ENCODE data around the gene RPL15.
"Not testable (repeated sequence)": the region's sequence is repeated elsewhere in the genome, so short reads cannot be mapped to it uniquely, and the experiment has no call there.

Gene RPL15

DNA sequence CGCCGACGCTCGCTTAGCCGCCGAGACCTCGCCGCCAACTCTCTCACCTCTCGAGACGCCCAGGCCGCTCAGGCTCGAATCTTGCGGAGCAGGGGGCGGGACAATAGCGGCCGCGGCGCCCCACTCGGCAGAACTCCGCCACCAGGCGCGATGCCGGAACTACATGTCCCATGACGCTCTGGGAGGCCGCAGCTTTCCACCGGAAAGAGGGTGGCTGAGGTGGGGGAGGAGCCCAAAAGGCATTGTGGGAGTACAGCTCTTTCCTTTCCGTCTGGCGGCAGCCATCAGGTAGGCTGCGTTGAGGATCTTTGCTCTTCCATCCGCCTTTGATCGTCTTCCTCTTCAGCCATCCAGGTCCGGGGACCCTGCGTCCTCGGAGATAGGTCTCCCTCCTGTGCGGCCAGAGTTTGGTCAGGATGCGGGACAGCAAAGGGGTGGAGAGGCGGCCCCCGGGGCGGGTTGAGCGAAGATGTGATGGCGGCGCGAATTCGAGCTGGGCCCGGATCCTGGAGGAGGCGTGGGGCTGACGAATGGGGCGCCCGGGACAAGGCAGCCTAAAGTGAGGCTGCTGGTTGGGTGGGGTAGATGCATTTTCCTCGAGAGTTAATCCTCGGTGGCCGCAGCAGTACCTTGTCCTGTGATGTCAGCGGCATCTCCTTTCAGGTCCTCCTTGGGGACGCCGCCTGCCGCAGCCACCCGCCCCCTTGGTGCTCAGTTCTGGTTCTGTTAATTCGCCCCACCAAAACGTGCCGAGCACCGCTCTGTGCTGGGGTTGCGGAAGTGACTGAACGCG is at the start of gene RPL15, which contains the start of gene NKIRAS1:
Gene RPL15, plus strand, starts transcription at position 247 of the 793 bp plus-strand sequence. CDS start 728 bp downstream, outside the sequence.
Gene NKIRAS1, minus strand, starts transcription at position 105 of the 793 bp plus-strand sequence. CDS start 6,086 bp downstream, outside the sequence.
- DNase-seq (ENCODE audit: low read depth in 2 of 2), result peak; percentile 93 to 94

- no peak for DNase-seq (ENCODE audit: low read depth in 2 of 2)
Observed at GRCh38 chr3:23867400-23867799, 49.5 kb upstream of the RPL15 start.

DNA sequence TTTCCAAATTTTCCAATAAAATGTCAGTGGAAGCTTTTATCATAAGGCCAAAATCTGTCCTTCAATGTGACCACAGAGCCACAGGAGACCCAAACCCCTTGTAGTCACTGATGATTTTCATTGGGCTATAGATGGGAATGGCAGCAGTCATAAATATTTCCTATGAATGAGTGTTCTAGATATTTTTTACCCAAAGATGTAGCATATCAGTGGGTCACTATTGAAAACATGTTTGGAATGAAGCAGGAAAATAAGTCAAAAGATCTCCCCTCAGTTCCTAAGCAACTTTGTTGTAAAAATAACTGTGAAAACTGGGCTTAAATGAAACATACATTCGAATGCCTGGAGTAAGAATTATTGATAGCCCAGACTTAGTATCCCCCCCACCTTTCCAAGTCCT is 49.1 kb upstream of the RPL15 start:
- no peak for DNase-seq (ENCODE audit: low read depth in 2 of 2)

DNA sequence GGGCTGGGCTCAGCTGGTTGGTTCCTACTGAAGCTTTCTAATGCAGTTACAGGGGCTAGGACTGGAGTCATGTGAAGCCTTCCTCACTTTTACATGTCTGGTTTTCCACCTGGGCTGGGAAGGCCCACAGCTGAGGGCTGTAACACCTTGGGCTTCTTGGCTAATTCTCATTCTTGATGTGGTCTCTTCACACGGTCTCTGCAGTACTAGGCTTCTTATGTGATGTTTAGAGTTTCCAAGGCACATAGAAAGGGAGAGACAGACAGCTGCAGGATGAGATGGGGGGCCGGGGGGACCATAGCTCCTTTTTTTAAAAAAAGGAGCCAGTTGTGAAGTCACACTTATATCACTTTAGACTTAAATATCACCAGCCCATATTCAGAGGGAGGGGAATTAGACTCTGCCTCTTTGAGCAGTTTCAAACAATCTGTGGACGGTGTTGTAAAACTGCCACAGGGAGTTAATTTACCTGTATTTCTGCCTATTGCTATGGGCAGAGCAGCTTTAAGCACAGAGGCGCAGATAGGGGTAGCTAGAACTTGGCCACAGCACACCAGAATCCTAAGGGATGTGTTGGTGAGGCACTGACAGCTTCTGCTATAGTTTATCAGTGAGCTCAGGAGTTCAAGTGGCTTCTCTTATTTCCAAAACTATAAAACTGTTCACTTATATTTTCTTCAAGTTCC is 46.8 kb upstream of the RPL15 start:
- DNase-seq (ENCODE audit: low read depth in 2 of 2), result no peak

GRCh38 chr3:23870663-23871043 is 46.3 kb upstream of the RPL15 start:
- DNase-seq (ENCODE audit: low read depth in 2 of 2), result not testable (repeated sequence)

GRCh38 chr3:23871361-23871760 is 45.6 kb upstream of the RPL15 start:
- DNase-seq (ENCODE audit: low read depth in 2 of 2), result not testable (repeated sequence)

DNA sequence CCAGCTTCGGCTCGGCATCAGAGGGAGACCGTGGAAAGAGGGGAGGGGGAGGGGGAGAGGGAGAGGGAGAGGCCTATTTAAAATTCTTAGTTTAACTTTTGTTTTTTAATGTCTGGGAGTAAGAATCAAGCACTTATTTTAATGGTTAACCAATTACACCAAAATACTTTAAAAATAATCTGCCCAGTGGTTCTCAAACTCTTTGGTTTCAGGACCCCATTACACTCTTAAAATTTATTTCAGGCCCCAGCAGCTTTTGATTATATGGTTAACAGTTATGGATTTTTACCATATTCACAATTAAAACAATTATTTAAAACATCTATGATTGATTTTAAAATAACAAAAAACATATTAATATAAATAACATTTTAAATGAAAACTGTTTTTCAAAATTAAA is 44.6 kb upstream of the RPL15 start:
- DNase-seq (ENCODE audit: low read depth in 2 of 2), result no peak

DNA sequence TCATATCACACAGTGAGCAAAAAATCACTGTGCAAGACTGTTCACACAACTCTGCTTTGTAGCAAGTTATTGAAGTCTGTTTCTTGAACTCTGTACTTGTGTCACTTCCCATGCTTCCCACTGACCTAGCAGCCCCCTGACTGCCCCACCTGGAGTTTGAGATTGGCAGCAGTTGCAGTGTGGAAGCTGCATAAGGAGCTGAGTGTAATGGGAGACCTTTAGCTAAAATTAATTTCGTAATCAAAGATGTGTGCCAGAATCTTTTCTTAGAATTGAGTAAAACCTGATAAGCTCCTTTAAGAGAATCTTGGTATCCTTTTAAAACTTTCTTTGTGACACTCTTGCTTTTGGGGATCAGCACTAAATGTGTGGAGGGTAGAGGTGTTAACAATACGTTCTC is 43.0 kb upstream of the RPL15 start:
- peak in 1 of 2 experiments; percentile 30 for DNase-seq (ENCODE audit: low read depth in 2 of 2)

GRCh38 chr3:23874359-23875112 is 42.4 kb upstream of the RPL15 start:
- peak; percentile 67 to 69 for DNase-seq (ENCODE audit: low read depth in 2 of 2)

DNA sequence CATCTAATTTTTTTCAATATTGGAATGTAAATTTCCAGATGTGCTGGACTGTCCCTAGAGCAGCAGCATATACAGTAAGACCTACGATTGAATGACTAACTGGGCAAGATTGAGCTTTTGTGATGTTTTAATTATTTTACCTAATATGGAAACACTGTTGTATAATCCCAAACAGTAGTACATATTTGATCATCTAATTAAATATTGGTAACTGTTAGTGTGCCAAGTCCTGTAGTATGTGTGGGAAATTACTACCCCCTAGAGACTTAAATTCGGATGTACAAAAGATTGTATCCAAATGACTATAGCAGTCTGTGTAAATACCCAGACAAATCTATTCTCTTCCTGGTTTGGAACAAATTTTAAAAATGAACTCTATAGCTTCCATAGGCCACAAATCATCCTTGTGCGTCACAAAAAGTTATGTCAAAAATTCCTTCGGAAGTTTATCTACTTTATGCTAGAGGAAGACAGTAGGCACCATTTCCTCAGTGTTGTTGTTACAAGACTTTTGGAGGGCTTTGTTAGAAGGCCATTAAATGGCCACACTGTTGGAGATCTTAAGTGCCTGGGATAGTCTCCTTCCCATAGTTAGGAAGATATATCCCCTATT is 41.7 kb upstream of the RPL15 start:
- peak; percentile 62 to 69 for DNase-seq (ENCODE audit: low read depth in 2 of 2)

DNA sequence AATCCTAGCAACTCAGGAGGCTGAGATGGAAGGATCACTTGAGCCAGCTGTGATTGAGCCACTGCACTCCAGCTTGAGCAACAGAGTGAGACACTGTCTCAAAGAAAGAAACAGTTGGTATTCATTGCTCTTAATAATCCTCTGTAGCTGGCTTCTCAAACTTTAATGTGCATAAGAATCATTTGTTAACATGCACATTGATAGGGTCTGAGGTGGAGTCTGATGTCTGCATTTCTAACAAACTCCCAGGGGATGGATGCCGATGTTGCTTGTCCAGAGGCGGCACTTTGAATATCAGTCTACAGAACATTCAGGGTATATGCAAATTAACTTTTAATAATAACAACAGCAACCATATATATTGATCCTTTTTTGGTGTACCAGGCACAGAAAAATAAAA is 40.0 kb upstream of the RPL15 start:
- no peak for DNase-seq (ENCODE audit: low read depth in 2 of 2)

DNA sequence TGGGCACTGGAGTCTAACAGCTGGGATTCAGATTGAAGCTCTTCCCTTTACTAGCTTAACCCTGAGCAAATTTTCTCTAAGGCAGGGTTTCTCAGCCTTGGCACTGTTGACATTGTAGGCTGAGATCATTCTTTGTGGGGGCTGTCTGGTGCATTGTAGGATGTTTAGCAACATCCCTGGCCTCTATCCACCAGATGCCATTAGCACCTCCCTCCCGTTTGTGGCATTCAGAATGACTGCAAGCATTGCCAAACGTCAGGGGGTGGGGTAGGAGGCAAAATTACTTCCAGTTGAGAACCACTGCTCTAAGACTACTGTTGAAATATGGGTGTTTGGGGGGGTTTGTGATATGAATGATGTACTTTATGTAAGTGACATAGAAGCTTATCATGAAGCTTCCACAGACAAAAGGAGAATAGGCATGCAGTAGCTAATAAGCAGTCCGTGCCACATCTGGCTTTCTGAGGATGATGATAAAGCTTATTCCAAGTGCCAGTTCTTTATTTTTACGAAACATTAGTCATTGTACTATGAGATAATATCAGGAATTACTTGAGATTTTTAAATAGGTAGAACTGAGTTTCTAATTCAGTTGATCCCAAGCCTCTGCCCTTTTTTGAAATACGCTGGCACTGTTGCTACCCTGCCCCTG is 39.5 kb upstream of the RPL15 start:
- peak; percentile 81 to 86 for DNase-seq (ENCODE audit: low read depth in 2 of 2)

DNA sequence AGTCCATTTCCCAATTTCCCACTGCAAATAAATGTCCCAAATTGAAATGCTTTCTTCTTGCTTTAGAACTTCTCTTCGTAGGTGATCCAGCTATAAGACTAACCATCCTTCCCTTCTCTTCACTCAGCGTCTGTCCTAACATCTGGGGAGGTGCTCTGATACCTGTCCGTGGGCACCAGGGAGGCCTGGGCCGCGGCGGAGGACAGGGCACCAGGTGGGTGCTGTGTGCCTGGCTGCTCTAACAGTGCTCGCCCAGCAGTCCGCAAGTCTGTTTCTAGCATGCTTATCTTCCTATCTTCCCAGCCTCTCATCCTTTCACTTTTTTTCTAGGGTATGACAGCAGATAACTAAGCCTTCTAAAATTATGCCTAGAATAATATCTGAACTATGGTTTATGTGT is 37.4 kb upstream of the RPL15 start:
- no peak for DNase-seq (ENCODE audit: low read depth in 2 of 2)

- DNase-seq (ENCODE audit: low read depth in 2 of 2), result no peak
Observed at GRCh38 chr3:23880703-23881339, 36.1 kb upstream of the RPL15 start.

DNA sequence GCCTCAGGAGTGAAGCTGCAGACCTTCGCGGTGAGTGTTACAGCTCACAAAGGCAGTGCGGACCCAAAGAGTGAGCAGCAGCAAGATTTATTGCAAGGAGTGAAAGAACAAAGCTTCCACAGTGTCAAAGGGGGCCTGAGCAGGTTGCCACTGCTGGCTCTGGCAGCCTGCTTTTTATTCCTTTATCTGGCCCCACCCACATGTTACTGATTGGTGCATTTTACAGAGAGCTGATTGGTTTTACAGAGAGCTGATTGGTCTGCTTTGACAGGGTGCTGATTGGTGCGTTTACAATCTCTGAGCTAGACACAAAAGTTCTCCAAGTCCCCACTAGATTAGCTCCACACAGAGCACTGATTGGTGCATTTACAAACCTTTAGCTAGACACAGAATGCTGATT is 34.9 kb upstream of the RPL15 start:
- DNase-seq (ENCODE audit: low read depth in 2 of 2), result not testable (repeated sequence)

- no peak for DNase-seq (ENCODE audit: low read depth in 2 of 2)
Observed at GRCh38 chr3:23882487-23882918, 34.4 kb upstream of the RPL15 start.

GRCh38 chr3:23884481-23884880 is 32.5 kb upstream of the RPL15 start:
- no peak for DNase-seq (ENCODE audit: low read depth in 2 of 2)

DNA sequence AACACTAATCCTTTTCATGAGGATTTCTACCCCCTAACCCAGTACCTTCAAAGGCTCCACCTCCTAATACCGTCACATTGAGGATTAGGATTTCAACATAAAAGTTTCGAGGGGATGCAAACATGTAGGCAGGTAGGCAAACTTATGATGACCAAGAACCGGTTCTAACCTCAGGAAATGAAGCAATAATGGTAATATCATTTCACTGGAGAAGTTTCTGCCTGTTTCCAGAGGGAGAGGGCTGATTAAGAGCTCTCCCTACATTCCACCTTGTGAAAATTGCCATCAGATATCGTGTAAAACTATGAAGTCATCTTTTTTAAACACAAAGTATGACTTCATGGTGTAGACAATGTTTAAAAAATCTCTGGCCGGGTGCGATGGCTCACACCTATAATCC is 31.7 kb upstream of the RPL15 start:
- DNase-seq (ENCODE audit: low read depth in 2 of 2), result no peak

- no peak for DNase-seq (ENCODE audit: low read depth in 2 of 2)
Observed at GRCh38 chr3:23886311-23886710, 30.6 kb upstream of the RPL15 start.

- DNase-seq (ENCODE audit: low read depth in 2 of 2), result no peak
Observed at GRCh38 chr3:23888617-23889228, 28.2 kb upstream of the RPL15 start.

Measured in fibroblast of skin of left quadriceps (primary cell).